NCI-H1048 (cell line): ENCODE measurements around the gene GALNT2.

Experiments used
- DNase-seq: peaks from one replicate; lab custom pipeline; 2025; lab: John Stamatoyannopoulos, UW

GALNT2 gene

DNA sequence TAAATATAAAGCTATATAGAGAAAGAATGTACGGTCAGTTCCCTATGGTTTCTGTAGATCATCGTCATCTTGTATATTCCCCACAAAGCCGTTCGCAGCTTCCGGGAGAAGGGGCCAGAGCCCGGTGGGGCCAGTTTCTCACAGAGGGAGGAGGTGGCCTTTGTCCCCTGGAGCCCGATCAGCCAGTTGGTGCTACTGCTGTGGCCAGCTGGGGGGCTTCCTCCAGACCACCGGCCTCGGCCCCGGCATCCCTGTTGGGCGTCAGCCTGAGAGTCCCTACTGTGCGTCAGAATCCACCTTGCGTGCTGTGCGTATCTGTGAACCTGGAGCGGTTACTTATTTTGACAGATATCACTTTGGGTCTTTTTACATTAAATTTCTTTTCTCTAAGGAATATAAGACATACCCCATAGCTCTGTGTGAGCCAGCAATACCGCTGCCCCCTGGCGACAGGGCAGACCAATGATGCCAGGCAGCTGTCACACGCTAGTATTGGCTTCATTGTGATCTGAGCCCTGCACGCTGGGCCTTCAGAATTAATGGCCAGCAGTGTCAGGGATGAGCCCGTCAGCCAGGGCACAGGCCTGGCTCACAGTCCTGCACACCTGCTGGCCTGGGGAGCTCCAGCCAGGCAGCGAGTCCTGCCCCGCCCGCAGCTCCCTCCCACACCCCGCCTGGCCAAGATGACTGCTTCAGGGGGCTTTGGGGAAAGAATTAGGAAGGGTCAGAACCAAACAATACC lies 213.2 kb downstream of the GALNT2 start:
- no peak for DNase-seq

DNA sequence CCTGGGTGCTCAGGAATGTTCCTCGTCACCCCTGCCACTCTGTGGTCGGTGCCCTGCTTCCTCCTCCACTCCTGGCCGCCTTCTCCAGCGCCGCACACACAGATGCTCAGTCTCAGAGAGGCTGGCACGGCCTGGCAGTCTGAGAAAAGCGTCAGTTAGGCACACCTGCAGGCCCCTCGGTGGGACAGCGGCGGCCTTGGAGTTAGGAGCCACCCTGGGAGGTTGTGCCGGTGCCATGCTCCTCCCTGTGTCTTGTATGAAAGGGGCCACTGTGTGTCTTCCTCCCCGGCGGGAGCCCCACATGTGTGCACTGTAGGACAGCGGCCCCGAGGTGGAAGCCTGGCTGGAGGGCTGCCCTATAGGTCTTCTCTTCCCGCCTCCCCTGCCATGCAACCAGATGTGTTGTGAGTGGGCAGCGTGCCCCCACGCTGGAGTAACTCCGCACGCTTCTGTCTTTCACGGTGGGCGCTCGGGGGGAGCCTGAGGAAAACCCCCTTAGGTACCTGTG lies 213.9 kb downstream of the GALNT2 start:
- no peak for DNase-seq

DNA sequence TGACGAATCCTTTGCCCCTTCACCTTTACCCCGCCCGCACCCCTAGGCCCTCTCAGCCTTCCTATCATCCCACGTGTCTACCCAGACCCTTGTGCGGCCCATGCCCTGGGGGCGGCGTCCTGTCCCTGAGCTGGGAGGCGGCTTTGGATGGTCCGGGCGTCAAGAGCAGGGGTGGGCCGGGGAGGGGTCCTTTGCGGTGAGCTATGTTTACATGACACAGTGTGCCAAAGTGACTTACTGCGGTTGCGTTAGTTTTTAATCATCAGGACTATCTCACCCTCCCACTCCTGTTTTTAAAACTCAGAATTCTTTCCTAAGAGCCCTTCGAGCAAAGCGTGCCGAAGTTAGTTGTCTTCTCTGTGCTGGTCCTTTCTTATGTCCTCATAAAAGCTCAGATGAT lies 214.5 kb downstream of the GALNT2 start:
- DNase-seq: no peak

DNA sequence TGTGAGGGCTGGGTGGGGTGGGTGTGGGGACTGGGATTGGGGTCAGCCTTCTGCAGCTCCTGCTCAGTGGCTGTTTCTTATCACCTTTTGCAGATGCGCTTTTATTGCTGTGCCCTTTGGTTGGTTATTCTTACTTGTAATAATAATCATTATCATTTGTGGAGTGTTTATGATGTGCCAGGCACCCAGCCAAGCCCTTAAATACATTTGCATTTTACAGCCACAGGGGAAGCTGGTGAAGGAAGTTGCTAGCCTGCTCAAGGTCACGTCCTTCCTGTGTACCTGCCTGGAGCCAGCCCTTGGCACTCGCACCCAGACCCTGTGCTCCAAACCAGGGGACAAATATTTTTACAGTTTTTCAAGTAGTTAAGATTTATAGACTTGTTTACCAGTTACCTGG lies 215.1 kb downstream of the GALNT2 start:
- DNase-seq: peak; percentile 53

DNA sequence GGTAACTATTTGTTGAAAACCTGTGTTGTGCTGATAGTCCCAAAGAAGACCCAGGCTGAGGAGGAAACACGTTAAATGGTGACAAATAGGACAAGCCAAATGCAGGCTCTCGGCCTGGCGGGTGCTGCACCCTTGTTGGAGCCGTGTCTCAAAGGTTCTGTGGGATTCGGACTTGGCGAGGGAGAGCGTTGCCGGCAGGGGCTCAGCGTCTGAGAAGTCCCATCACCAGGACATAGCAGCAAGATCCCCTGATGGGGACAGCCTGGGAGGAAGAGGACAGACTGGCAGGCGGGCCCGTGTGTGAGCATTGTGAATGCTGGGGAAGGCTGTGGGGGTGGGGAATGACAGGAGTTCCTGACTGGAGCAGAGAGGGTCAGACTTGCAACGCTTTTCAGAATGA lies 216.6 kb downstream of the GALNT2 start:
- DNase-seq: no peak

DNA sequence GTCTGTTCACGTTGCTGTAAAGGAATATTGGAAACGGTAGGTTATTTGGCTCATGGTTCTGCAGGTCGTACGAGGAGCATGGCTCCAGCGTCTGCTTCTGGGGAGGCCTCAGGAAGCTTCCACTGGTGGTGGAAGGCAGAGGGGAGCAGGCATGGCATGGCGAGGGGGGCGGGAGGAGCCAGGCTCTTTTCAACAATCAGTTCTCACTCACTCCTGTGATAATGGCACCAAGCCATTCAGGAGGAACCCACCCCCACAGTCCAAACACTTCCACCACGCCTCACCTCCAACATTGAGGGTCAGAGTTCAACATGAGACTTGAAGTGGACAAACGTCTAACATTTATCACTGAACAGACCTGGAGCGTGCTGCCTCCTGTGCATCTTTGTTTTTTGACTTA lies 217.9 kb downstream of the GALNT2 start:
- no peak for DNase-seq

- DNase-seq: no peak
Measured at GRCh38 chr1:230285351-230285750, 218.3 kb downstream of the GALNT2 start.

DNA sequence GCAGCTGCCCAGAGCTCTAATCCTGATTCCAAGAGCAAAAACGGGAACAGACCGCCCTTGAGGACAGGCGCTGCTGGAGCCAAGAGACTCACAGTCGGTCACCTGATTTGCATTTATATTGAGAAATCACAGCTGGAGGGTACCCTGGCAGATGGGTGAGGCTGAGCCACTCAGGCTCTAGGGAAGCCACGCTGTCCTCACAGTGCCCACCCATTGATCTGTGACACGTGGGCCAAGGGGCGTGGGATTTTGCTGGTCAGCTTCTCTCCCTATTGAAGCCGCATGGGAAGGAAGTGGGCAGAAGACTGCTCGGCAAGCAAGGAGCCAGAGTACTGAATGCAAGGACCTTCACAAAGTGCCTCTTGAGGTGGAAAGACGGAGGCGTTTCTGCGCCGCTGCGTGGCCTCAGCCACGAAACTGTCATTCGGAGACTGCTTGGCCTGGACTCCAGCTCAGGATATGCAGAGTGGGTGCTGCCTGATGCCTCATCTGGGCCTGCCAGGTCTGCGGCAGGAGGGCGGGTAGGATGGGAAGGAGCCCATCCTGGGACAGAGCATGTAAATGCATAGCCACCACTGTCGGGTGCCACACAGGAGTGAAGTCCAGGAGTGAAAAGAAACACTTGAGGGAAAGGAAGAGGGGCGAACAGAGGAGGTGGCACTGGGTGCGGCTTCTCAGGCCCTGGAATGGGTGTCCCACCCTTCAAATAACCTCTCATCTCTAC lies 219.3 kb downstream of the GALNT2 start:
- no peak for DNase-seq

DNA sequence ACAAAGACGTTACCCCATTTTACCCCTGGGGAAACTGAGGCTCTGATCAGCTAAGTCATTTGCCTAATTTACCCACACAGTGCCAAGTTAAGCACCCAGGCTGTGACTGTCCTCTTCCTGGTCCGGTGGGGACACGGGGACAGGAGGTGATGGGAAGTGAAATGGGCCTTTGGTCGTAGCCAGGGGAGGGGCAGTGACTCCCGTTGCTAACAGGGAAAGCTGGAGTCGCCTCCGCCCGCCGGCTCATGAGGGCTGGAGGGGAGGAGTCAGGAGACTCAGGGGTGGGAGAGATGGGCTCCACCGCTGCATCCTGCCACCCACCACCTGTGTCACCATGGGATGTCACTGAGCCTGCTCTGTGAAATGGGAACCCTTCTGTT lies 219.8 kb downstream of the GALNT2 start:
- no peak for DNase-seq

DNA sequence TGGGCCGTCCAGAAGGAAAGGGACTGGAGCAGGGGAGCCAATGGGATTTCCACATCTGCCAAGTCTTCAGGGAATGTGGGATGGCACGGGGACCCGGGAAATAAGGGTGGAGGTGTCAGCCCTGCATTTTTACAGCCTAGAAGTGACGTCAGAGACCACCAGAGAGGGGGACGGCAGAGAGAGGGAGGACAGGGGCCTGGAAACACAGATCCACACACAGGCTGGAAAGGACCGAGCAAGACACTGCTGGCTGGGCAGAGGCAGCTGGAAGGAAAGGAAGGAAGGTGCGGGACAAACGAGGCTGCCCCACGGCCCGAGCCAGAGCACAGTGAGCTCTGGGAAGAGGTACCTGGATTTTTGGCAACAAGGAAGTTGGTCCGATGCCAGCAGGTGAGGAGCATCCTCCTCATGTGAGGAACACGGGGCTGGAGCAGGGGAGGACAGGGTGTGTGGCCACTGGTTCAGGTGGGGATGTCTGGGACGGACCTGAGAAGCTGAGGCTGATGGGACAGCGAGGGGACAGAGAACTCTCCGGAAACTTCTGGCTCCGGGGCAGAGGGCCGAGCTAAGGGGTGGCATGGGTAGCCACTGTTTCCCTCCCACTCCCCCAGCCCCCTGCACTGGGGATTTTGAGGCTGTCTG lies 220.8 kb downstream of the GALNT2 start:
- no peak for DNase-seq

DNA sequence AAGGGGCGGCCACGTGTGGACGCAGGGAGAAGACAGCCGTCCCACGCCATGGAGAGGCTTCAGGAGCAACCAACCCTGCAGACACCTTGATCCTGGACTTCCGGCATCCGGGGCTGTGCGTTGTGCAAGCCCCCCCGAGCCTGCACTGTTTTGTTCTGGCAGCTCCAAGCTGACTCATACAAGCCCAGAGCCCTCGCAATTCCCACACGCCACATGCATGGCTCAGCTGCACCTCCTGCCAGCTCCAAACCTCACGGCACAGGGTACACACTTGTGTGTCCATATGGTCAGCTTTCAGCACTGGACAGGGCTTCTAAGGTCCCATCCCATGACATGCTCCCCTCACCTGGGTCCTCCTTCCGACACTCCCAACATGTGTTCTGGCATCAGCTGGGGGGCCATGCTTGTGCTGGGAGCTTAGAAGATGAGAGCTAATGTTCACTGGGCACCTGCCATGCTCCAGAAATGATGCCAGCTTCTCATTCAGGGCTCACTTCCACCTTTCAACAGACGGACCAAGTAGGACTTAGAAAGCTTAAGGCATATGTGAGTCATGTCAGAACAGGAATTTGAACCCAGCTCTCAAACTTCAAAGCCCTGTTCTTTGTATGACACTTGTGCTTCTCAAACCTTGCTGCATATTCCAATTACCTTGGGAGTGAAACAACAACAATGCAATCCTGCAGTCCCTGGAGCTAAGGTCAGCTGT lies 221.8 kb downstream of the GALNT2 start:
- no peak for DNase-seq

GRCh38 chr1:230289350-230289644 lies 222.3 kb downstream of the GALNT2 start:
- DNase-seq: no peak

- no peak for DNase-seq
Measured at GRCh38 chr1:230291731-230292620, 224.9 kb downstream of the GALNT2 start.

GRCh38 chr1:230292689-230293389 lies 225.8 kb downstream of the GALNT2 start:
- DNase-seq: no peak

- no peak for DNase-seq
Measured at GRCh38 chr1:230293390-230293700, 226.3 kb downstream of the GALNT2 start.

GRCh38 chr1:230295367-230295766 lies 228.3 kb downstream of the GALNT2 start:
- no peak for DNase-seq

GRCh38 chr1:230299191-230300006 lies 232.4 kb downstream of the GALNT2 start:
- DNase-seq: no peak

DNA sequence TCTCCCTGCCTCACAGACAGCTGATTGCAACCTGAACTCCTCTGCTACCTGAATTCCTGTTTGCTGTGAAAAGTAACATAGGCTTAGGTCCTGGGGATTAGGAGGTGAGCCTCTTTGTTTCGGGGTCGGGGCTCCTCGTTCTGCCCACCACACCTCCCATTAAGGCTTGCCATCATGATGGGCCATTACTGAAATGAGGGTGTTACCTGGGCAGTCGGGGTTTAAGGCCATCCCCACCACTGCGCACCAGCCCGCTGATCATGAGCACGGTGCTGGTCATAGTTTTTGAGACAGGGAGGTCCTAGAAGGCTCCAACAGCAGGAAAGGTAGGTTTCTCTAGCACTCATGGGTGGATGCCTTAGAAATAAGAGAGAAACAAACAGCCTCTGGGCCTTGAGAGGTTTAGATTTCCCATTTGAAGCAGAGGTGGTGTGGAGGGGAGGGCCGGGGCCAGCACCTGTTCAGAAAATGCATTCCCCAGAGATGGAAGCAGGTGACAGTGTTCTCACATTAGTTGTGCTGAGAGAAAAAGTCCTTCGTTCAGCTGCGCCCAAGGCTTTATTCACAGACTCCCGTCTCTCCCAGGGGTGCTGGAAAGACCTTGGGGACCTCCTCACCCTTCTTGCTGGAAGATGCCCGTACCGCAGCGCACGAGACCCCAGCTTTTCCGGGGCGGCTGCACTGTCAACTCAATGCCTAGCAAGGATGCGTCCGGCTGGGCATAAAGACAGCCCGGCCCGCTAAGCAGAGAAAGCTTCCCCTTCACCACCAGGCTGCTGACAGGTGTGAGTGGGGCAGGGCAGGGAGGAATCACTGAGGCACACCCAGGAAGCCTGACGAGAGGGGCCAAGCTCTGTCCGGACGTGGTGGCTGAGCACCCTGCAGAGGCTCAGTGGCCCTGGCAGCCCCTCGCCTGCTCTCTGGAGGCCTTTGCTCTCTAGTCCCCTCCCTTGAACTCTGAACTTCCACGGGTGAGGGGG lies 233.6 kb downstream of the GALNT2 start:
- DNase-seq: no peak

GRCh38 chr1:230301322-230301721 lies 234.3 kb downstream of the GALNT2 start:
- DNase-seq: no peak
